Left lobe of liver (tissue), 2 donors: Measurements from ENCODE around the gene MAVS. TPM values are rescaled to one million over a fixed set of nuclear protein-coding genes. Genes with fewer than 3 reads are reported as not detected.
"Not testable (repeated sequence)": the region's sequence is repeated elsewhere in the genome, so short reads cannot be mapped to it uniquely, and the experiment has no call there.

Experiments used
- ATAC-seq: fragments of 200-7000 bp; cut with Tn5 transposase; one replicate; pipeline ENCODE4 v1.9.1; 2020; ENCODE audit warnings: mild to moderate bottlenecking, moderate library complexity
- DNase-seq: peaks from one replicate; pipeline ENCODE4 v3.0.0-alpha.2; 2020; ENCODE audit warnings: low spot score
- total RNA-seq: library from RNA; stranded (reverse); gene quantifications from one replicate; pipeline ENCODE4 v1.2.1, GENCODE V29; 2021
- donor health status: DM: no; HTN: no; CAD: no; lungs with moderate emphysema.
- donor health status: DM: no; HTN: yes; CAD: no.

MAVS gene
- total RNA-seq, 1 donor from 2014 or later, result 21.9 TPM

DNA sequence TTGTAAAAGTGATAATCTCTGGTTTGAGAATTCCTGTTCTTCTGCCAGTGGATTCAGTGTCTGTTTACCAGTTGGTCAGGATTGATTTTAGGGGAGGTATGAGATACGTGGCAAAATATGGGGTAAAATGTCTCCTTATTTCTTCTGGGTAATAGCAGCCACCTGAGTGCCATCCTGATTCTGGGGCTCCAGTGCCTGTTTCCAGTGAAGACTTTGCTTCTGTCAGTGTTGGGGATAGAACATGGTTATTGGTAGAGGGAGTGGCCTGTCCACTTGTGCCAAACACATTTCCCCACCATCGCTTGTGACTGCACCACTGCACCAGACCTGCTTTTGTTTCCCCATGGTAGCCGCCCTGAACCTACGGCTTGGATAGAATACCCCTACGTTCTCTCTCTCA lies 58.2 kb downstream of the MAVS start:
- ATAC-seq, result peak; percentile 19

DNA sequence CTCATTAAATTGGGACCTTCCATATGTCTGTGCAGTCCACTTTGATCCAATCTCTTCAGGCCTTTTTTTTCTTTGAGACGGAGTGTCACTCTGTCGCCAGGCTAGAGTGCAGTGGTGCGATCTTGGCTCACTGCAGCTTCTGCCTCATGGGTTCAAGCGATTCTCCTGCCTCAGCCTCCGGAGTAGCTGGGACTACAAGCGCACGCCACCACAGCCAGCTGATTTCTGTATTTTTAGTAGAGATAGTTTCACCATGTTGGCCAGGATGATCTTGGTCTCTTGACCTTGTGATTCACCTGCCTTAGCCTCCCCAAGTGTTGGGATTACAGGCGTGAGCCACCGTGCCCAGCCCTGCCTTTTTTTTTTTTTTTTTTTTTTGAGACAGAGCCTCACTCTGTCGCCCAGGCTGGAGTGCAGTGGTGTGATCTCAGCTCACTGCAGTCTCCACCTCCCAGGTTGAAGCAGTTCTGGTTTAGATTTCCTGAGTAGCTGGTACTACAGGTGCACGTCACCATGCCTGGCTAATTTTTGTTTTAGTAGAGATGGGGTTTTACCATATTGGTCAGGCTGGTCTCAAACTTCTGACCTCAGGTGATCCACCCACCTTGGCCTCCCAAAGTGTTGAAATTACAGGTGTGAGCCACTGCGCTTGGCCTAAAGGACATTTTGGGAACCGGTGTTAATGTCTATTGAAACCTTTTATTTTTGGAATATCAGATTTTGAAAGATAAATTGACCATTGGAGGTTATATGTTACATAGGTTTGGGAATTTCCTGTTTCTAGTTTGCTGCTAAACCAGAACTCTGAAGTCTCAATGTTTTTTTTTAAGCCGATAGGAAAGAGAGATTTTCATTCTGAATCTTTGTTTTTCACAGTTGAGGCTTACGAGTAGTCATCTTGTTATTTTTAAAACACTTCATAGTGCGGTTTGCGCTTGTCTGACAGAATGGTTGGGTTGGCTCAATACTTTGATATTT lies 60.4 kb downstream of the MAVS start:
- not testable (repeated sequence) for DNase-seq, ATAC-seq

More for the DNA sequence above, 58.2 kb downstream of the MAVS start:
- DNase-seq, result peak; percentile 19

DNA sequence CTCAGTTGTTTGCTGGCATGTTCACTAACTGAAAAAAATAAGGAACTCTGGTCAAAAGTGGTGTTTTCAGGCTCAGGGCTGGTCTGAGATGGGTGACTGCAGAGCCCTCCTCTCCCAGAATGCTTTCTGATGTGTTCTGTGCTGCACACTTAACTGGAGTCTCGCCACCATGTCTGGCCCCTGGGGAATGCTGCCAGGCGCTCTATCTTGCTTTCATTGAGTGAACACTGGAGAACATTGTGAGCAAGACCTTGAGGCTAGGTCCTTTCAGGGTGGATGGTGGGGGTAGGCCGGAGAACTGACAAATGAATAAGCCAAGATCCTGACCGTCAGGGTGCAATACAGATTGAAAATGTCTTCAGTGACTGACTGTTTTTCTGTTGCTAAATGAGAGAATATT lies 62.0 kb downstream of the MAVS start:
- ATAC-seq, result no peak
- peak; percentile 43 for DNase-seq

DNA sequence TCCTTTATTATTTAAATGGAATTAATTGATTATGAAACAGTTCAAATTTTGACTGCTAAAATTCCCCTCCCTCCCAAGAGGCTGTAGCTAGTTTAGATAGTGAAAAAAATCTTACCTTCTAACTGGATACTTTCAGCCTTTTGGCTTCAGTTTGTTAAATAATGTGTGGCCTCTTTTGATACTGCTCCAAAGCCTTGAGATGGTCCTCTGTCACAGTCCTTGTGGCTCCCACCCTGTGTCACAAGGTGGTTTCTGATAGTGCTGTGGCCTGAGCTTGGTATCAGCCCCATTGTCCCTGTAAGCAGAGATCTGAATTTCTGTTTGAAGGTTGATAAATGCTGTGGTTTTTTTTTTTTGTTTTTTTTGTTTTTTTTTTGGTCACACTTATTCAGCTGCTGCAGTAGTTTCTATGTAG lies 63.3 kb downstream of the MAVS start:
- DNase-seq (peak; percentile 24), ATAC-seq (no peak)

DNA sequence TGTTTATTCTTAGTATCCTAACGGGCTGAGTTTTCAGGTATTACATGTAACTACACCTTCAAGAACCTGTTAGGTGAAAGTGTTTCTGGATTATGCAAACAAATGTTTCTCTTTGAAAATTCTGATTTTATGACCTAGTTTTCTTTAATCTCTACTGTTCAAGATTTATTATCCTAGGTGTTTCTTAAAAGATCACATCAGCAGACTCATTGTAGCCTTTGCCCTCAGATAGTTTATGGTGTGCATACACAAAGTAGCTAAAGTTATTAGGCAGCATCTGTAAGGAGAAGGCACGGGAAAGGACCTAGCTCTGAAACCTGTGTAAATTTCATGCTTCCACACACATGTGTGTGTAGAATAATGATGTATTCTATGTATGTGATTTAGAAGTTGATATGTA lies 64.2 kb downstream of the MAVS start:
- no peak for DNase-seq
- no peak for ATAC-seq

DNA sequence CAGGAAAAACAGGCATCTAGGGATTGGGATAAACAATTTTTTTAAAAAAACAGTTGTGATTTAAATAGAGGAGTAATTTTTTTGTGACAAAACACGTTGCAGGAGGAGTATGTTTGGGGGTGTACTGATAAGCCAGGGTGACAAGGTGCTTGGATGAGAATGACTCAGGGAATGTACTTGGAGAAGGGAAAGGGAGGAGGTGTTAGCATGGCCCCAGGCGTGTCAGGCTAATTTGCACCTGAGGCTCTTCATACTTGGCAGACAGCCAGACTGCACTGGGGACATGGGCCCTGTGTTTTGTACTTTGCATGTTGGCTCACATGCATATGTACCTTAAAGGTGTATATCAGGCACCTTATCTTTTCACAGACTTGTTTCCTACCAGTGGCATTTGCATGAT lies 65.3 kb downstream of the MAVS start:
- ATAC-seq, result no peak
- peak; percentile 44 for DNase-seq

DNA sequence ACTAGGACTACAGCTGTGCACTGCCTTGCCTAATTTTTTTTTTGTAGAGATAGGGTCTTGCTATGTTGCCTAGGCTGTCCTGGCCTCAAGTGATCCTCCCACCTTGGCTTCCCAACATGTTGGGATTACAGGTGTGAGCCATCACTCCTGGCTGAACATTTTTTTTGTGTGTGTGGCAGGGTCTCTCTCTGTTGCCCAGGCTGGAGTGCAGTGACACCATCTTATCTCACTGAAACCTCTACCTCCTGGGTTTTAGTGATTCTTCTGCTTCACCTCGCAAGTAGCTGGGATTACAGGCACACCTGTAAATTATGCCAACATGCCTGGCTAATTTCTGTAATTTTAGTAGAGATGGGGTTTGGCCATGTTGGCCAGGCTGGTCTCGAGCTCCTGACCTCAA lies 67.8 kb downstream of the MAVS start:
- no peak for DNase-seq
- ATAC-seq, result no peak

DNA sequence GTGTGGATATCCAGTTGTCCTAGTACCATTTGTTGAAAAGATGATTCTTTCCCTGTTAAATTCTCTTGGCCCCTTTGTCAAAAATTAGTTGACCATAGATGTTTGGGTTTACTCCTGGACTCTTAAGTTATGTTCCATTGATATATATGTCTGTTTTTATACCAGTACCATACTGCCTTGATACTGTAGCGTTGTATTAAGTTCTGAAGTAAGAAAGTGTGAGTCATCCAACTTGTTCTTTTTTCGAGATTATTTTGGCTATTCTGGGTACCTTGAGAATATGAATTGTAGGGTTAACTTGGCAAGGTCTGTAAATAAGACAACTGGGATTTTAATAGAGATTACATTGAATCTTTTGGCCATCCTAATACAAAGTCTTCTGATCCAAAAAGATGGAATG lies 69.1 kb downstream of the MAVS start:
- no peak for ATAC-seq

DNA sequence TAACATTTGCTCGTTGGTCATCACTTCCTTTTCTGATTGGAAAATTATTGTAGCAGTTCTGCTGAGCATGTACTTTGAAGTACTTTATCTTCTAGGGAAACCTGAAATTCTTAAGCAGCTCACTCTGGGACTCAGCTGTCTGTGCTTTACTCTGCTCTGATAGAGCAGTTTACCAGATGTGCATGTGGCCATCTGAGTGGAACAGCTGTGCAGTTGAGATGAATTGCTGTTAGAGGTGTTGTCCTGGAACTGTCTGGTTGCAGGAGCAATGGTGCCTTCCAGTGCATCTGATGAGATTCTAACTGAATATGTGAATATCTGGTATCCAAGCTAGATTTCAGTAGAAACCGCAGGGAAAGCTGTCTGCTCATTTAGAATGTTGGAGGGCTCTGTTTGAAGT lies 69.7 kb downstream of the MAVS start:
- no peak for ATAC-seq
- peak; percentile 10 for DNase-seq

More for the DNA sequence above, 69.1 kb downstream of the MAVS start:
- DNase-seq, result no peak

DNA sequence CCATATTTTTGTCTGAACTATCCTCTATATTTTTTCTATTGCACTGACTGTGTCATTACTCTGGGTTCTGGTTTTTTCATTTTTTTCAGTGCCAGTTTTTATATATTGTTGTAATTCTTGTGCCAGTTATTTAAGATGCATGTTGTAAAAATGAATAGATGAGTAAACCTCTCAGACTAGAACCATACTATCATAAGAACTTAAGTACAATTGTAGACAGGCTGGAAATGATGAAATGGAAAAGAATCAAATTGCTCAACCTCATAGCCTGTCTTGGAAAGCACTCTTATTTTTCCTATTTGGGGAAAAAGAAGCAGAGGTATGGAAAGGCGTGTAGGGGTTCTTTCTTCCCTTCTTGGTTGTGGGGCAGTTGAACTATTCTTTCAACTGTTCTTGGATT lies 72.7 kb downstream of the MAVS start:
- no peak for ATAC-seq

DNA sequence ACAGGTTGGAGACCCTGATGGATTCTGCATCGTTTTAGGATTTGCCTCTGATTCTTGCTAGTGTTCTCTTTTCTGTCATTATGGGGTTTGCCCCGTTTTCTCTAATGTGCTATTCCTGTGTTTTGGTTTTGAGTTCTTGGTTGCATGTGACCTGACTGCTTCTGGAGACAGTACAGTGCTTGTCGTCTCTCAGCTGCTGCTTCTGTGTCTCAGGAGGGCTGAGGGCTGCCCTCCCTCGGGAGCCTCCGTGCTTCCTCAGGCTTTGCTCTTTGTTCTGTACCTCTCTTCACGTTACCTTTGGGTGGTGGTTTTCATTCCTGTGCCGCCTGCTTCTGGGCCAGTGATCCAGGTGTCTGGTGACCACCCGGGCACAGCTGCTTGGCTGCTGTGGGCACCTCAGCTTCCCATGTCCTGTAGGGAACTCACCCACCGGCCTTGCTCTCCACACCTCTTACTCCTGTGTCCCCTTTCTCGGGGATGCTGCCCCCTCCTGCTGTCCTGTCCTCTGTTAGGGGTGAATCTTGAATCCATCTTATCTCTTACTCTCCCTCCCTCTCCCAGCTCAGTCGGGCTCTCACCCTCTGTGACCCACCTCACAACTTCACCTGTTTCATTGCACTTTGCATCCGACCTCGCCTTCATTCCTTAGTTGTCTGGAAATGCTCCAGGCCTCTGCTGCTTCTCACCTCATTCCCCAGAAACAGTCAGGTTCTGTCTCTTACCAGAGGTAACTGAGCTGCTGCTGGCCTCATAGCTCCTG lies 75.8 kb downstream of the MAVS start:
- ATAC-seq (no peak), DNase-seq (no peak)

More for the DNA sequence above, 72.7 kb downstream of the MAVS start:
- no peak for DNase-seq

DNA sequence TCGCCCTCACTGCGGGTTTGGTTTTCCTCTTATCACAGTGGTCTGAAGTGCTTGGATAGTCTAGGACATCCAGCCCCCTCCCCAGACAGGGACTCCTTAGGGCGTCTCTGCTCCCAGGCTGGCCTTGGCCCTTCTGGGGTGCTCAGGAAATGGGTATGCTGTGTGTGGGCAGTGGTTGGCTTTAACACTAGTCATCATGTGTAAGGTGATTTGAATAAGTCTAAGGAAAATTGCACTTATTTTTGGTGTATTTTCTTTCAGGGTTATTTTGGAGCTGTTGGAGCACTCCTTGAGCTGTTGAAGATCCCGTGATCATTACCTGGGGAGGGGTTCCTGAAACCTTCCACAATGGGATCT lies 76.3 kb downstream of the MAVS start:
- ATAC-seq (no peak), DNase-seq (no peak)

DNA sequence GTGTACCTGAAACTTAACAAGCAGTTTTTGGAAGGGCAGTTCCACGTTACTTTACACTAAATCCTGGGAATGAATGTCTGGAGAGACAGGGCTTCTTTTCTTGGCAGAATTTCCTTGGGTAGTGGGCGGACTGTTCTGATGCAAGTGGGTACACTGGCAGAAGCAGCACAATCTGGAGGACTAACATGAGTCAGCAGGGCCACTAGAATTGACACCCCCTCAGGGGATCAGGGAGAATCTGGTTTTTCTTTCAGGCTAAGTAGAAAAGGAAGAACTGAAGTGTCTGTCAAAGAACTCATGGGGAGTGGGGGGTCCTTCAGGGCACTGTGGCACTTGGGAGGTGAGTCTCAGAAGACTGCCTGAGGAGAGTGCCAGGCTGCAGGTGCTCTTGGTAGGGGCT lies 77.2 kb downstream of the MAVS start:
- ATAC-seq, result no peak
- no peak for DNase-seq

DNA sequence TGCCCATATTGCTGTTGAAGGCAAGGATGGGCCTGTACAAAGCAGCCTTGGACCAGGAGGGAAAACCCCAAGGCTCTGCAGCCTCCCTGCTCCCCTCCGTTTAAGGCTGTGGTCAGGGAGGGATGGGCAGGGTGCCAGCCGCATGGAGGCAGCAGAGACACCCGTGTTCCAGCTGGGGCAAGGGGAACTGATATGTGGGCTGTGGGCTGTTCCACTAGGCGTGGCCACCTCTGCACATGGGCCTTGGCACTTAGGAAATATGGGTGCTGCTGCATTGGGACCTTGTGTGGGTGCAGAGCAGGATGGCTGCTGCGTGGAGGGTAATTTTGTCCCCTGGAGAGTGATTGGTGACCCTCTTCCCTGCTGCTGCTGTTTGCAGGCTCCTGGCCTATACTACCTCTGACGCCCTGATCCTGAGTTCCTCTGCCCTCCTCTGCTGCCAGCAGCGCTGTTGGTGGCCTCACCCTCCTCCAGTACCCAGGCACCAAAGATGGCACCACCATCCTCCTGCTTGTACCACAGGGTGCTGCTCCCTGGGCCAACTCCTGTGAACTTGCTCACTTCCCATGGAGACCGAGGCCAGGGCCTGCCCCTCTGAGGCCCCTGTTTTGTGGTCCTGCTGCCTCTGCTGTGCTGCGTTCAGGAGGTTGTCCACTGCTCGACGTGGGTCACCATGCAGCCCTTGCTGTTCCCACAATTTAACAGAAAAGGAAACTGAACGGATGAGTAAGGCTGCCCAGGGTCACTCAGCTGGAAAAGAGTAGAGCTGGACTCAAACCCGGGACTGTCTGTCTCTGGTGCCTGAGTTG lies 77.9 kb downstream of the MAVS start:
- ATAC-seq, result peak; percentile 15
- DNase-seq, result no peak

DNA sequence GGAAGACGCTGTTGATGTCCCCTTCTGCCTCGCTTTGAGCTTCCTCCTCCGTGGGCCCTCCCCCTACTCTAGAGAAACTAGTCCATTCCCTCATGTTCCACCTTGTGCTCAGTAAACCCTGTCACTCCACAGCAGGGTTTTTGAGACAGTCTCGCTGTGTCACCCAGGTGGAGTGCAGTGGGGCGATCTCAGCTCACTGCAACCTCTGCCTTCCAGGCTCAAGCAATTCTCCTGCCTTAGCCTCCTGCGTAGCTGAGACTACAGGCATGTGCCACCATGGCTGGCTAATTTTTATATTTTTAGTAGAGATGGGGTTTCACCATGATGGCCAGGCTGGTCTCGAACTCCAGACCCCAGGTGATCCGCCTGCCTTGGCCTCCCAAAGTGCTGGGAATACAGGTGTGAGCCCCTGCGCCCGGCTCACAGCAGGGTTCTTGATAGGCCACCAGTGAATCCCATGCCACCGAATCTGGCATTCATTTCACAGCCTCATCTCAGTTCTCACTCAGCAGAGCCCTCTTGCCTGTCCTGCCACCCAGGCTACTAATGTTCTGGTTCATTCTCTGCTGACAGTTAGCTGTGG lies 78.6 kb downstream of the MAVS start:
- ATAC-seq, result no peak
- DNase-seq, result no peak

Other genes starting within 250 kb of the MAVS start
- not detected for gene GFRA4, start 183.4 kb upstream of the MAVS start, total RNA-seq
- gene ADAM33, start 164.8 kb upstream of the MAVS start, total RNA-seq, result 0.48 TPM
- gene SIGLEC1, start 134.2 kb upstream of the MAVS start, total RNA-seq, result 5.9 TPM
- gene HSPA12B, start 114.1 kb upstream of the MAVS start, total RNA-seq, result 1.4 TPM
- 10.6 TPM for gene ADISSP, start 79.1 kb upstream of the MAVS start, total RNA-seq
- 0.10 TPM for gene SPEF1, start 65.4 kb upstream of the MAVS start, total RNA-seq
- 39.4 TPM for gene CENPB, start 60.1 kb upstream of the MAVS start, total RNA-seq
- 12.4 TPM for gene CDC25B, start 50.5 kb upstream of the MAVS start, total RNA-seq
- 9.7 TPM for gene AP5S1, start 26.3 kb upstream of the MAVS start, total RNA-seq
- 14.7 TPM for gene PANK2, start 42.6 kb downstream of the MAVS start, total RNA-seq
- 1.4 TPM for gene RNF24, start 168.7 kb downstream of the MAVS start, total RNA-seq